Testis (tissue), 2 donors: ENCODE data around the gene DCN.

Experiments
- CTCF ChIP-seq, 3 experiments: fragments of 450-650 bp in 2 of 3; fragments of 200-600 bp in 1 of 3; sonication (generic) in 1 of 3; IDR thresholded peaks; one replicate each; pipeline ENCODE4 v1.5.1; 2016 to 2019; ENCODE audit warnings: antibody characterized with exemption in 3 of 3, mild to moderate bottlenecking in 2 of 3, moderate library complexity in 1 of 3
- POLR2A ChIP-seq: fragments of 450-650 bp; IDR thresholded peaks from one replicate; pipeline ENCODE4 v1.6.1; 2017; ENCODE audit warnings: antibody characterized with exemption, mild to moderate bottlenecking, moderate library complexity

DNA sequence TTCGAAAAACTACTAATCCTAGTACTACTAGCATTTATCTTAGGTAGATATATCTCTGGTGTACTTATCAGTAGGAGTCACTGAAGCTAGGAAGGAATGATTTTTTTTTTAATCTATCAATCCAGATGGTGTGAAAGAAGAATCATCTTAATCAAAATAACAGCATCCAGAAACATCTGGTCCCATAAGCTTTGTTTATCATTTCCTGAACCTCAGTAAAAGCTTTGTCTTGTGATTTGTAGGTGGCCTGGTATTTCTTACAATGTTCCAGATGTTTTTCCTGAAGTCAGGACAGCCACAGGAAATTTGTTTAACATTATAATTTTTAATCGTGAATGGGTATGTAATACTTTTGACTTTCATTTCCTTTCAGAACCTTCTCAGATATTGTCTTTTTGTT is 43.3 kb downstream of the DCN start:
- no peak for TF ChIP-seq CTCF (IDR thresholded peaks at IDR 0.05)
- no peak for TF ChIP-seq POLR2A
